Activated naive CD8-positive, alpha-beta T cell treated with anti-CD3 and anti-CD28 coated beads, Interleukin-2, amount 10 ng/mL, durations not matched to agents 7 days and 5 days (primary cell): ENCODE results near the gene CLDN6. TPM values are rescaled to one million over a fixed set of nuclear protein-coding genes. Genes with fewer than 3 reads are reported as not detected.
A peak's percentile ranks its signal among the peaks of the same experiment; 100 is the strongest.

ENCODE experiments used
- ATAC-seq: fragments of 150-1000 bp; cut with Tn5 transposase; one replicate; pipeline ENCODE4 v1.10.0; 2021; ENCODE audit warnings: low read depth, moderate library complexity
- POLR2A ChIA-PET: fragments of 350-600 bp; sonication (Branson Sonifier 250); formaldehyde crosslinking; loops from one replicate; lab custom pipeline; 2021; ENCODE audit warnings: antibody characterized with exemption; lab: Charles Lee
- DNase-seq: peaks from one replicate; pipeline ENCODE4 v3.0.0; 2021
- H3K27ac Mint-ChIP-seq: one replicate; pipeline ENCODE4 v1.8.0; 2022; ENCODE audit warnings: mild to moderate bottlenecking, mixed read lengths
- H3K27me3 Mint-ChIP-seq: one replicate; pipeline ENCODE4 v1.8.0; 2022; ENCODE audit warnings: mild to moderate bottlenecking, moderate library complexity, mixed read lengths
- H3K36me3 Mint-ChIP-seq: one replicate; pipeline ENCODE4 v1.8.0; 2021; ENCODE audit warnings: mild to moderate bottlenecking, mixed read lengths
- H3K4me1 Mint-ChIP-seq: one replicate; pipeline ENCODE4 v1.8.0; 2021; ENCODE audit warnings: mixed read lengths
- H3K4me3 Mint-ChIP-seq: one replicate; pipeline ENCODE4 v1.8.0; 2022; ENCODE audit warnings: mild to moderate bottlenecking, moderate library complexity, mixed read lengths
- H3K9me3 Mint-ChIP-seq: one replicate; pipeline ENCODE4 v1.8.0; 2021; ENCODE audit warnings: mixed read lengths
- total RNA-seq, 2 experiments: library from RNA; stranded (reverse); gene quantifications; one replicate each; pipeline ENCODE4 v1.2.3, GENCODE V29; 2021

Gene CLDN6
- total RNA-seq, 2 experiments from 2014 or later, result not detected

DNA sequence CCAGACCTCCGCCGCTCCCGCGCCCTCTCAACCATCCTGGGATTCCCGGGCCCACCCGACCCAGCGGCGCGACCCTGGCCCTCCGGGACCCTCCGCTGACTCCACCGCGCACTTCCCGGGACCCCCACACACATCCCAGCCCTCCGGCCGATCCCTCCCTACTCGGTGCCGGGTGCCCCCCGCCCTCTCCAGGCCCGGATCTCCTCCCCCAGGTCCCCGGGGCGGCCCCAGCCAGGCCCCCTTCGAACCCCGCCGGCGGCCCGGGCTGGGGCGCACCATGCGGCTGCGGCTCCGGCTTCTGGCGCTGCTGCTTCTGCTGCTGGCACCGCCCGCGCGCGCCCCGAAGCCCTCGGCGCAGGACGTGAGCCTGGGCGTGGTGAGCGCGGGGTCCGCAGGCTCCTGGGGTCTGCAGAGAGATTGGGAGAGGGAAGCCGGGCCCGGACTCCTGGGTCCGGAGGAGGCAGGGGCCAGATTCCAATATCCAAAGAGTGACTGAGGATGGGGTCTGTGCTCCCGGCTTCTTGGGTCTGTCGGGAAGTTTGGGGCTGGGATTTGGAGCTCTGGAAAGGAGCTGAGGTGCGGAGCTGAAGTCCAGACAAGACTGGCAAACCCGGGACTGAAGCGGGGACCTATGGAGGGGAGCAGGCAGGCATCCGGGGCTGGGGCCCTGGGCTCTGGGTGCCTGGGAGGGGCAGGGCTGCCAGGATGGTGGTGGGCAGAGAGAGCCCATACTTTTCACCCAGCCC is 28.8 kb upstream of the CLDN6 start:
- H3K36me3 Mint-ChIP-seq, result peaks cover 28% of the 10 kb centered on the region
- peak overlapping the region; percentile 59 for H3K27ac Mint-ChIP-seq
- peak overlapping the region; percentile 90 for H3K4me3 Mint-ChIP-seq
- H3K4me1 Mint-ChIP-seq, result peaks cover 37% of the 10 kb centered on the region
- no peaks in the 10 kb centered on the region for H3K9me3 Mint-ChIP-seq
- ATAC-seq, result peak; percentile 46
- peak; percentile 71 for DNase-seq
- POLR2A ChIA-PET, result interaction anchor here (0.7 to 11.6 kb wide), 11 partner anchors 11 to 103 kb away, joined by 3 to 131 read pairs (median 13); partner anchors contain the start of genes HCFC1R1, IL32, THOC6 and TNFRSF12A
- peaks cover 25% of the 10 kb centered on the region for H3K27me3 Mint-ChIP-seq

DNA sequence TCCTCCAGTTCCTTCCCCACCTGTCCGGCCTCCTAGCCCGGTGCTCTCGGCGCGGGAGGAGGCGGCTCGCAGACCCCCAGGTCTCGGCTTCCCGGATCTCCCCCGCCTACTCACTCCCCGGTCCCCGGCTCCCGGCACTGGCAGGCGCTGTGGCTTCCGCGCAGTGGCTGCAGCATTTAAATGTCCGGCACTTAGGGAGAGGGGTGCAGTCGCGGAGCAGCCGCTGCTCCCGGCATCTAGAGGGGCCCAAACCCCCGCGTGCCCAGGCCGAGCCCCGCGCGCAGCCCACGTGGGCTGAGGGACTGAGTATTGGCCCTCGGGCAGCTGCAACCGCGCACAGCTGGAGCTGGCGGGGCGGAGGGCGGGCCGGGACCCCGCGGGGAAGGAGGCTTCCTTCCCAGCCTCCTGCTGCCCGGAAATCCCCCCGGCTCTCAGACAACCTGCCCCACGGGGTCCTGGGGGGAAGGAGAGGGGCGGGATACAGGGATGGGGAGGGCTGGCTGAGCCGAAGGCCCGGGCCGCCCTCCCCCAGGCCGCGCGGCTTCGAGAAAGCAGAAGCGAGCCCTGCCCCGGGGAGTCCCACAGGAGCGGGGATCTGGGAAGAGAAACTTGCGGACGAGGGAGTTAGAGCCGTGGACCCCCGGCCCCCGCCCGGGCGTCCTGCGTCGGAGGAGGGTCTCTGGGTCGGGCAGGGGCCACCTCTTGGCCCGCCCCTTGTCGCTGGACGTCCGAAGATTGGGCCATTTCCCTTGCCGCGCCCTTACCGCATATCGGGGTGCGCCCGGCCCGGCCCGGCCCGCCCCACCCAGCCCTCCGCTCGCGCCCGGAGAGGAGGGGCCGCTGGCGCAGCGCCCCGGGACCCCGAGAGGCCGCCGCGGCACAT is 28.0 kb upstream of the CLDN6 start, which contains the start of gene MMP25:
MMP25 (plus strand) TSS at position 804 of the 883 bp plus-strand sequence. CDS start 357 bp downstream, outside the sequence.
- peaks cover 30% of the 10 kb centered on the region for H3K27me3 Mint-ChIP-seq
- ATAC-seq (peak; percentile 31), DNase-seq (peak; percentile 67)
- H3K9me3 Mint-ChIP-seq, result no peaks in the 10 kb centered on the region
- POLR2A ChIA-PET, result interaction anchor here (1.0 to 11.6 kb wide), 11 partner anchors 11 to 88 kb away, joined by 3 to 131 read pairs (median 5); partner anchors contain the start of genes TNFRSF12A and ZNF213
- H3K27ac Mint-ChIP-seq, result peak within 1 kb of the TSS; percentile 83
- H3K36me3 Mint-ChIP-seq, result peaks cover 22% of the 10 kb centered on the region
- peak within 1 kb of the TSS; percentile 90 for H3K4me3 Mint-ChIP-seq
- H3K4me1 Mint-ChIP-seq, result peaks cover 29% of the 10 kb centered on the region

DNA sequence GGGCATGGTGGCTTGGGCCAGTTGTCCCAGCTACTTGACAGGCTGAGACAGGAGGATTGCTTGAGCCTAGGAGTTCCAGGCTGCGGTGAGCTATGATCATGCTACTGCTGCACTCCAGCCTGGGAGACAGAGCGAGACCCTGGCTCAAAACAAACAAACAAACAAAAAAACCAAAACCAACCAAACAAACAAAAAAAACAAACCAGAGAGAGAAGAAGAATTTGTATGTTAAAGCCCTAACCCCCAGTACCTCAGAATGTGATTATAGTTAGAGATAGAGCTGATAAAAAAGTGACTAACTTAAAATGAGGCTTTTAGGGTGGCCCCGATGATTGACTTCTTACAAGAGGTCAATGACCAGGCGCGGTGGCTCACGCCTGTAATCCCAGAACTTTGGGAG is 26.7 kb upstream of the CLDN6 start:
- H3K36me3 Mint-ChIP-seq, result peaks cover 14% of the 10 kb centered on the region
- ATAC-seq (no peak), DNase-seq (no peak)
- no peaks in the 10 kb centered on the region for H3K9me3 Mint-ChIP-seq
- peaks cover 22% of the 10 kb centered on the region for H3K4me1 Mint-ChIP-seq
- H3K27me3 Mint-ChIP-seq, result peaks cover 41% of the 10 kb centered on the region
- peak overlapping the region; percentile 71 for H3K27ac Mint-ChIP-seq
- POLR2A ChIA-PET, result interaction anchor here (1.1 to 11.6 kb wide), 9 partner anchors 9 to 90 kb away, joined by 3 to 131 read pairs (median 6); partner anchors contain the start of genes TNFRSF12A and ZNF213
- peak overlapping the region; percentile 77 for H3K4me3 Mint-ChIP-seq

DNA sequence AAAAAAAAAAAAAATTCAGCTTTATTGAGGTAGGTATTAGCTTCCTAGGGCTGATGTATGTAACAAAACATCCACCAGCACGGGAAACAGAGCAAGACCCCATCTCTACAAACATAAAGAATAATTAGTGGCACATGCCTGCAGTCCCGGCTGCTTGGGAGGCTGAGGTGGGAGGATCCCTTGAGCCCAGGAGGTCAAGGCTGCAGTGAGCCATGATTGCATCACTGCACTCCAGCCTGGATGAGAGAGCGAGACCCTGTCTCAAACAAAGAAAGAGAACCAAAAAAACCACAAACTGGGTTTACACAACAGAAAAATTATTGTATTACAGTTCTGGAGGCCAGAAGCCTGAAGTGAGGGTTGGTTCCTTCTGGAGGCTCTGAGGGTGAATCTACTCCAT is 24.4 kb upstream of the CLDN6 start:
- Mint-ChIP-seq H3K4me3 (no peak overlapping the region), H3K4me1 (peaks cover 9% of the 10 kb centered on the region), H3K9me3 (no peaks in the 10 kb centered on the region), H3K27me3 (peaks cover 62% of the 10 kb centered on the region), H3K36me3 (peaks cover 5% of the 10 kb centered on the region), H3K27ac (no peak overlapping the region)
- ATAC-seq (no peak), DNase-seq (no peak)
- POLR2A ChIA-PET, result interaction anchor here (0.6 to 11.6 kb wide), 5 partner anchors 8 to 1337 kb away, joined by 3 to 105 read pairs (median 3); partner anchors contain the start of gene MAPK8IP3

DNA sequence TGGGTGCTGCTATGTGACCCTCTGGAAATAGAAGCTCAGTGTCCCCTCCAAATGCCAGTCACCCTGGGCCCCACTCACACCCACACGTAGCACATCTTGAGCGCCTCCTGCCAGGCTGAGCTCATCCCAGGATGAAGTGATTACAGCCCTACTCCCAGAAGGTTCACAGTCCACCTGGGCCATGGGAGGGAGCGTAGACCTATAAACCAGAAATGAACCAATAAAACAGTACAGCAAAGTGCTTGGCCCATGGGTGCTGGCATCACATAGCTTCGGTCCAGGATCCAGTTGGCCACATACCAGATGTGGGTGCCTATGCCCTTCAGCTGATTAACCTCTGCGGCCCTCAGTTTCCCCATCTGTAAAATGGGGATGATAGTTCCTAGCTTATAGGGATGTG is 20.9 kb upstream of the CLDN6 start:
- Mint-ChIP-seq H3K36me3 (peaks cover 4% of the 10 kb centered on the region), H3K4me3 (no peak overlapping the region), H3K27ac (no peak overlapping the region), H3K9me3 (no peaks in the 10 kb centered on the region), H3K27me3 (peaks cover 74% of the 10 kb centered on the region), H3K4me1 (peaks cover 5% of the 10 kb centered on the region)
- POLR2A ChIA-PET, result interaction anchor here (0.9 to 11.6 kb wide), 8 partner anchors 8 to 31 kb away, joined by 3 to 105 read pairs (median 4); no protein-coding TSS in a partner anchor
- no peak for ATAC-seq
- DNase-seq, result no peak

DNA sequence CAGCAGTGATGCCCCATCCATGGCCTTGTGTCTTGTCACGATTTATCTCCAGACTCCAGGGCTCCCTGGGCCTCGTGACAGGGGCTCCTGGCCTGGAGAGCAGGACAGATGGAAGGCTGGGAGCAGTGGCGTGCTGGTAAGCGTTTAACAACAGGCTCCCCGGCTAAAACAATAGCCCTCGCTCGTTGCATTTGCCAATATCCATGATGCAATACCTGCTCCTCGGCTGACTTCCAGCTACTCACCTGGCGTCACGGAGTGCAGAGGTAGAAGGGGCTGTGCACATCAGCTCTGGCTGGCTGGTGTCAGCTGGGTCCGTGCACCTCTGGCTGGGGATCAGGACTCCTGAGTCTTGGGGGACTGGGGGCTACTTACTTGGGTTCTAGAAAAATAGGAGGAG is 20.3 kb upstream of the CLDN6 start:
- Mint-ChIP-seq H3K4me1 (peaks cover 7% of the 10 kb centered on the region), H3K36me3 (peaks cover 1% of the 10 kb centered on the region), H3K27me3 (peaks cover 74% of the 10 kb centered on the region), H3K27ac (no peak overlapping the region), H3K9me3 (no peaks in the 10 kb centered on the region), H3K4me3 (no peak overlapping the region)
- ATAC-seq, result no peak
- no peak for DNase-seq
- POLR2A ChIA-PET, result interaction anchor here (1.2 to 11.6 kb wide), 5 partner anchors 8 to 18 kb away, joined by 3 to 105 read pairs (median 4); no protein-coding TSS in a partner anchor

DNA sequence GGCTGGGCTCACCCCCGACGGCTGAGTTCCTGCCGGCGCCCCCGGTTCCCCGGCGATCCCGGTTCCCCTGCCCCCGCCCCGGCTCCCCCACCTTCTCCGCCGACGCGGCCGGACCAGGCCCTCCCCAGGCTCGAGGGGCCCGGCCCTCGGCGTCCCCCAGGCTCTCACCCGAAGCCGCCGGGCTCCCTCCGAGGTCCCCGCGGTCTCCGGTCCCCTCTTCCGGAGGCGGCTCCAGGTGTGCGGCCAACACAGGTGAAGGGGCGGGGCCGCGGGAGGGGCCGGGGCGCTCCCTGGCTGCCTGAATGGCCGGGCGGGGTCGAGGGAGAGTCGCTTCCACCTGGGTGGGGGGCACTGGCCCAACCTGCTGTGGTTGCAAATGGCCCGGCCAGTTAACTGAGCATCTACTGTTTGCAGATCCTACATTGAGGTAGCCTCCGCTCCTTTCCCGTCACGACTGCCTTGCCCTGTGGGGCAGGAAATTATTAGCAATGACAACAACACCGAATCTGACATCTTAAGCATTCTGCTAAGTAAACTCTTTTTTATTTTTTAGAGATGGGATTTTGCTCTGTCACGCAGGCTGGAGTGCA is 18.8 kb upstream of the CLDN6 start, which contains the start of gene BICDL2:
BICDL2 (minus strand) TSS at position 219 of the 590 bp plus-strand sequence. CDS start 1,448 bp downstream, outside the sequence.
- ATAC-seq, result no peak
- Mint-ChIP-seq H3K4me3 (peak within 1 kb of the TSS; percentile 19), H3K27me3 (peaks cover 79% of the 10 kb centered on the region), H3K36me3 (peaks cover 1% of the 10 kb centered on the region), H3K27ac (no peak within 1 kb of the TSS), H3K4me1 (peaks cover 12% of the 10 kb centered on the region), H3K9me3 (no peaks in the 10 kb centered on the region)
- DNase-seq, result no peak
- POLR2A ChIA-PET, result interaction anchor here (1.2 to 1.6 kb wide), 2 partner anchors 11 to 88 kb away, joined by 3 to 5 read pairs; no protein-coding TSS in a partner anchor

DNA sequence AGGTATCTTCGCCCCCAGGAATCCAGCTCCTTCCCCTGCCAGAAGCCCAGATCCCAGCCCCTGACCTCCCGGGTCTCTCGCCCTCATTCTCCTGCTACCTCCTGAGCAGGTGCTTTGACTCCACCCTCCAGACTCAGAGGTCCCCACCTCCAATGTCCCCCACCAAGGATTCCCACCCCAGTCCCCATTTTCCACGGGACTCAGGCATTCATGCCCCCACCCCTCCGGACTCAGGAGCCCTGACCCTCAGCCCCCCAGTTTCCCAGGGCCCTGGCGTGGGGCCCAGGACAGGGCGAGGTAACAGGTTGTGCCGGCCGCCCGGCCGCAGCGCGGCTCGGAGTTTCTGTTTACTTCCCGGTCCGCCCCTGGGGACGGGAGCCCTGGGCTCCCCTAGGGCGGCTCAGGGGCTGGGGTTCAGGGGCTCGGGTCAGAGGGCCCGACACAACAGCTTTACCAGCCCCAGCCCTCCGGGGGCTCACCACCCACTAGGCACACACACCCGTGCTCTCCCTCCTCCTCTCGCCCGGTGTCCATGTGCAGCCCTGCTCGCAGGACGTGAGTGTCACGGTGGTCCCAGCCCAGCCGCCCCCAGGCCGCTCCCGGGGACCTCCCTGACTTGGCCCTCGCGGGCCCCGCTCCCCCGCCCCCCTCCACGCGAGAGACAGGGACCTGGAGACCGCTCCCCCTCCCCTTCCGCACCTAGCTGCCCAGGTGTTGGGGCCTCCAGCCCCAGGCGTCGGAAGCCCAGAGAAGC is 18.2 kb upstream of the CLDN6 start:
- no peak overlapping the region for H3K27ac Mint-ChIP-seq
- peaks cover 75% of the 10 kb centered on the region for H3K27me3 Mint-ChIP-seq
- DNase-seq (no peak), ATAC-seq (peak; percentile 2)
- peaks cover 1% of the 10 kb centered on the region for H3K36me3 Mint-ChIP-seq
- peaks cover 13% of the 10 kb centered on the region for H3K4me1 Mint-ChIP-seq
- no peaks in the 10 kb centered on the region for H3K9me3 Mint-ChIP-seq
- no peak overlapping the region for H3K4me3 Mint-ChIP-seq
- POLR2A ChIA-PET, result interaction anchor here (1.2 to 2.4 kb wide), 3 partner anchors 9 to 89 kb away, joined by 3 to 13 read pairs (median 5); partner anchors contain the start of gene MMP25

DNA sequence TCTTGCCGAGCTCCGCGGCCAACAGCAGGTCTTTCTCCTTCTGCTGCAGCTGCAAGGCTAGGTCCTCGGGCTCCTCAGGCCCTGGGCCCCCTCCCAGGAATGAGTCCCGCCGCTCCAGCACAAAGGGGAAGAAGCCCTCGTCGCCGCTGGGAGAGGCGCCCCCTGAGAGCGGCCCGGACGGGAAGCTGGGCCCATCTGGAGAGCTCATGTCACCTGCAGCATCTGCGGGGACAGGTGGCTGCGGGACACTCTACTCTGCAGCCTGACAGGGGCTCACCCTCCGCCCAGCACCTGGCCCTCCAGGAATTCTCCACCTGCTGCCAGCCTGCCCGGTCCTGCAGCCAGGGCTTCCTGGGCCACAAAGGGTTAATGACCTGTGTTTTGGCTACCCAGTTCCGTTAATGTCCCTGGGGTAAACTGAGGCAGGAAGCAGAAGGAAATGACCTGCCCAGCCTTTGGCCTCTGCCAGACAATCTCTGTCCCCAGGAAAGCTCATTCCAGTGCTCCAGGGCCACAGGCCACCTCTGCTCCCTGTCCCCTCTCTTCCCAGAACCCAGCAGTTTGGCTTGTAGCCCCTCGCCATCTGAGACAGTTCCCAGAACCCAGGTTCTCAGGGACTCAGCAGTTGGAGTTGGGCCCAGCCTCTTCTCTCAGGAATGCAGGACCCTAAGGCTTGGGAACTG is 17.4 kb upstream of the CLDN6 start:
- POLR2A ChIA-PET, result interaction anchor here (1.0 to 2.4 kb wide), 7 partner anchors 8 to 94 kb away, joined by 3 to 13 read pairs (median 3); partner anchors contain the start of gene MMP25
- ATAC-seq (no peak), DNase-seq (no peak)
- H3K27ac Mint-ChIP-seq, result no peak overlapping the region
- H3K27me3 Mint-ChIP-seq, result peaks cover 70% of the 10 kb centered on the region
- peaks cover 17% of the 10 kb centered on the region for H3K4me1 Mint-ChIP-seq
- H3K4me3 Mint-ChIP-seq, result no peak overlapping the region
- peaks cover 1% of the 10 kb centered on the region for H3K36me3 Mint-ChIP-seq
- no peaks in the 10 kb centered on the region for H3K9me3 Mint-ChIP-seq

DNA sequence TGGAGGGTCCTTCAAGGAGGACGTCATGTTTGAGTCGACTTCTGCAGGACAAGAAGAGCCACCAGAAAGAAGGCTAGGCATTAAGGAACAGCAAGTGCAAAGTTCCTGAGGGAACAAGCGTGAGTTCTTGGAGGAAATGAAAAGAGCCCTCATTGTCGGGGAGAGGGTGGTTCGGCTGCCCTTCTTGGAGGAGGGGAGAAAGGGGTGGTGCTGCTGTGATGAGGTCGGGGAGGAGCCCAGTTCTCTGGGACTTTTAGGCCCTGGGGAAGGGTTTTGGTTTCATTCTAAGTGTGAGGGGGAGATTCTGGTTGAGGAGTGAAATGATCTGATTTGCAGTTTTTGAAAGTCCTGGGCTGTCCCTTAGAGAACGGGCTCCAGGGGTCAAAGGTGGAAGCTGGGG is 14.6 kb upstream of the CLDN6 start:
- ATAC-seq (no peak), DNase-seq (no peak)
- POLR2A ChIA-PET, result interaction anchor here (0.9 to 7.0 kb wide), 3 partner anchors 11 to 27 kb away, joined by 4 to 105 read pairs (median 33); partner anchors contain the start of gene MMP25
- Mint-ChIP-seq H3K4me3 (no peak overlapping the region), H3K36me3 (peaks cover 3% of the 10 kb centered on the region), H3K27ac (no peak overlapping the region), H3K4me1 (peaks cover 27% of the 10 kb centered on the region), H3K27me3 (peaks cover 48% of the 10 kb centered on the region), H3K9me3 (no peaks in the 10 kb centered on the region)
